ENCODE measurements around the gene KLF12. TPM values are rescaled to one million over a fixed set of nuclear protein-coding genes. Genes with fewer than 3 reads are reported as not detected.

KLF12 gene
- total RNA-seq, 1 experiment from 2014 or later = 8.7 TPM

- DNase-seq (ENCODE audit: low read depth) = peak; percentile 79
Measured at GRCh38 chr13:74135326-74136083, 1.3 kb upstream of the KLF12 start.

- DNase-seq (ENCODE audit: low read depth) = peak; percentile 63
Measured at GRCh38 chr13:74134777-74135325, 647 bp upstream of the KLF12 start.

GRCh38 chr13:74133657-74134201, 475 bp downstream of the KLF12 start:
- peak; percentile 84 for DNase-seq (ENCODE audit: low read depth)

- peak; percentile 54 for DNase-seq (ENCODE audit: low read depth)
Measured at GRCh38 chr13:74132776-74133656, 1.2 kb downstream of the KLF12 start.

GRCh38 chr13:74132152-74132775, 1.9 kb downstream of the KLF12 start:
- peak; percentile 46 for DNase-seq (ENCODE audit: low read depth)

- no peak for DNase-seq (ENCODE audit: low read depth)
Measured at GRCh38 chr13:74131227-74131626, 3.0 kb downstream of the KLF12 start.

GRCh38 chr13:74129500-74130191, 4.6 kb downstream of the KLF12 start:
- peak; percentile 39 for DNase-seq (ENCODE audit: low read depth)

GRCh38 chr13:74128156-74128767, 5.9 kb downstream of the KLF12 start:
- peak; percentile 72 for DNase-seq (ENCODE audit: low read depth)

GRCh38 chr13:74118328-74118727, 15.9 kb downstream of the KLF12 start:
- DNase-seq (ENCODE audit: low read depth) = no peak

- no peak for DNase-seq (ENCODE audit: low read depth)
Measured at GRCh38 chr13:74117207-74117705, 16.9 kb downstream of the KLF12 start.

GRCh38 chr13:74115133-74115532, 19.1 kb downstream of the KLF12 start:
- peak; percentile 87 for DNase-seq (ENCODE audit: low read depth)

GRCh38 chr13:74114641-74115040, 19.6 kb downstream of the KLF12 start:
- peak; percentile 40 for DNase-seq (ENCODE audit: low read depth)

- peak; percentile 62 for DNase-seq (ENCODE audit: low read depth)
Measured at GRCh38 chr13:74114202-74114601, 20.0 kb downstream of the KLF12 start.

GRCh38 chr13:74111901-74112824, 22.0 kb downstream of the KLF12 start:
- DNase-seq (ENCODE audit: low read depth) = no peak

GRCh38 chr13:74111399-74111798, 22.8 kb downstream of the KLF12 start:
- DNase-seq (ENCODE audit: low read depth) = no peak

GRCh38 chr13:74110053-74110452, 24.2 kb downstream of the KLF12 start:
- no peak for DNase-seq (ENCODE audit: low read depth)

- no peak for DNase-seq (ENCODE audit: low read depth)
Measured at GRCh38 chr13:74107598-74107997, 26.6 kb downstream of the KLF12 start.

- DNase-seq (ENCODE audit: low read depth) = no peak
Measured at GRCh38 chr13:74105871-74106270, 28.3 kb downstream of the KLF12 start.

- no peak for DNase-seq (ENCODE audit: low read depth)
Measured at GRCh38 chr13:74104661-74105275, 29.4 kb downstream of the KLF12 start.

Data from M059J (cell line).